Measurements from ENCODE around the gene SOX15.

Gene SOX15

DNA sequence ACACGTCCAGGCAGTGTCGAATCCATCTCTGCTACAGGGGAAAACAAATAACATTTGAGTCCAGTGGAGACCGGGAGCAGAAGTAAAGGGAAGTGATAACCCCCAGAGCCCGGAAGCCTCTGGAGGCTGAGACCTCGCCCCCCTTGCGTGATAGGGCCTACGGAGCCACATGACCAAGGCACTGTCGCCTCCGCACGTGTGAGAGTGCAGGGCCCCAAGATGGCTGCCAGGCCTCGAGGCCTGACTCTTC lies 17.6 kb downstream of the SOX15 start:
- peak overlapping the region; percentile 54 to 98 (median 80) for H3K4me3 ChIP-seq (ENCODE audit: low read depth in 1 of 5, low read length in 5 of 5)
- H3K9me3 ChIP-seq (ENCODE audit: control insufficient read depth in 5 of 5, low read length in 5 of 5) = no peaks in the 10 kb centered on the region
- H3K4me1 ChIP-seq (ENCODE audit: control insufficient read depth in 5 of 5, insufficient read depth in 5 of 5, low read length in 5 of 5) = peaks cover 12 to 43% (median 34%) of the 10 kb centered on the region in 5 donors
- peaks cover 20 to 70% (median 61%) of the 10 kb centered on the region in 5 donors for H3K36me3 ChIP-seq (ENCODE audit: control insufficient read depth in 5 of 5, insufficient read depth in 5 of 5, low read length in 5 of 5)
- H3K9ac ChIP-seq (ENCODE audit: low read length in 5 of 5) = peak overlapping the region; percentile 16 to 79 (median 62)
- no peaks in the 10 kb centered on the region for H3K27me3 ChIP-seq (ENCODE audit: control insufficient read depth in 5 of 5, insufficient read depth in 4 of 5, low read length in 5 of 5)
- H3K27ac ChIP-seq (ENCODE audit: low read depth, low read length) = peak overlapping the region; percentile 98

DNA sequence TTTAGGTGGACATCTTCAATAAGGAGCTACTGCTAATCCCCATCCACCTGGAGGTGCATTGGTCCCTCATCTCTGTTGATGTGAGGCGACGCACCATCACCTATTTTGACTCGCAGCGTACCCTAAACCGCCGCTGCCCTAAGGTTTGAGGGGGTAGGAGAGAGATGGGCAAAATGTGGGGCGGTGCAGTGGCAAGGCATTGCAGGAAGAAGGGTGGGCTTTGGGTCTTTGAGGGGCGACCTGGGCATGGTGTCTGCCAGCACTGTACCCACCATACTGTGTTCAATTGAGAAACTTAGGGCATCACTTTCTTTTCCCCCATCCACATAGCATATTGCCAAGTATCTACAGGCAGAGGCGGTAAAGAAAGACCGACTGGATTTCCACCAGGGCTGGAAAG lies 19.5 kb downstream of the SOX15 start:
- H3K36me3 ChIP-seq (ENCODE audit: control insufficient read depth in 5 of 5, insufficient read depth in 5 of 5, low read length in 5 of 5) = peaks cover 13 to 68% (median 55%) of the 10 kb centered on the region in 5 donors
- no peak overlapping the region for H3K4me3 ChIP-seq (ENCODE audit: low read depth in 1 of 5, low read length in 5 of 5)
- no peak overlapping the region for H3K9ac ChIP-seq (ENCODE audit: low read length in 5 of 5)
- H3K9me3 ChIP-seq (ENCODE audit: control insufficient read depth in 5 of 5, low read length in 5 of 5) = no peaks in the 10 kb centered on the region
- peaks cover 9 to 26% (median 23%) of the 10 kb centered on the region in 5 donors for H3K4me1 ChIP-seq (ENCODE audit: control insufficient read depth in 5 of 5, insufficient read depth in 5 of 5, low read length in 5 of 5)
- H3K27me3 ChIP-seq (ENCODE audit: control insufficient read depth in 5 of 5, insufficient read depth in 4 of 5, low read length in 5 of 5) = no peaks in the 10 kb centered on the region
- no peak overlapping the region for H3K27ac ChIP-seq (ENCODE audit: low read depth, low read length)

DNA sequence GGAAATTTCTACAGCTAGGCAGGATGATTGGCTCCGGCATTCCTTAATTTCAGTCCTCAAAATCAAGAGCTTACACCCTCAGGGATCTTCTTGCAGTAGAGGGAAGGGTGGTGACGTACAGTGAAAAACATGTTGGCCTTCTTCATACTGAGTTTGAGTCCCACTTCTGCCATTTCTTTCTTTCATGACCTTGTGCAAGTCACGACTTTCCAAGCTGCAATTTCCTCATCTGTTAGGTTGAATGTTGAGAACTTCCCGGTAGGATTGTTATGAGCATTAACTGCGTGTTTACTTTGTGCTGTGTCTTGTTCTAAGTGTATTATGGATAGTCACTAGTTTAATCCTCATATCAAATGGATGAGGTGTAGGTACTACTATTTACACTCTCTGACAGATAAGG lies 20.3 kb downstream of the SOX15 start:
- no peaks in the 10 kb centered on the region for H3K27me3 ChIP-seq (ENCODE audit: control insufficient read depth in 5 of 5, insufficient read depth in 4 of 5, low read length in 5 of 5)
- H3K9ac ChIP-seq (ENCODE audit: low read length in 5 of 5) = no peak overlapping the region
- H3K4me3 ChIP-seq (ENCODE audit: low read depth in 1 of 5, low read length in 5 of 5) = no peak overlapping the region
- H3K9me3 ChIP-seq (ENCODE audit: control insufficient read depth in 5 of 5, low read length in 5 of 5) = no peaks in the 10 kb centered on the region
- no peak overlapping the region for H3K27ac ChIP-seq (ENCODE audit: low read depth, low read length)
- H3K36me3 ChIP-seq (ENCODE audit: control insufficient read depth in 5 of 5, insufficient read depth in 5 of 5, low read length in 5 of 5) = peaks cover 7 to 68% (median 55%) of the 10 kb centered on the region in 5 donors
- peaks cover 8 to 18% (median 15%) of the 10 kb centered on the region in 5 donors for H3K4me1 ChIP-seq (ENCODE audit: control insufficient read depth in 5 of 5, insufficient read depth in 5 of 5, low read length in 5 of 5)

DNA sequence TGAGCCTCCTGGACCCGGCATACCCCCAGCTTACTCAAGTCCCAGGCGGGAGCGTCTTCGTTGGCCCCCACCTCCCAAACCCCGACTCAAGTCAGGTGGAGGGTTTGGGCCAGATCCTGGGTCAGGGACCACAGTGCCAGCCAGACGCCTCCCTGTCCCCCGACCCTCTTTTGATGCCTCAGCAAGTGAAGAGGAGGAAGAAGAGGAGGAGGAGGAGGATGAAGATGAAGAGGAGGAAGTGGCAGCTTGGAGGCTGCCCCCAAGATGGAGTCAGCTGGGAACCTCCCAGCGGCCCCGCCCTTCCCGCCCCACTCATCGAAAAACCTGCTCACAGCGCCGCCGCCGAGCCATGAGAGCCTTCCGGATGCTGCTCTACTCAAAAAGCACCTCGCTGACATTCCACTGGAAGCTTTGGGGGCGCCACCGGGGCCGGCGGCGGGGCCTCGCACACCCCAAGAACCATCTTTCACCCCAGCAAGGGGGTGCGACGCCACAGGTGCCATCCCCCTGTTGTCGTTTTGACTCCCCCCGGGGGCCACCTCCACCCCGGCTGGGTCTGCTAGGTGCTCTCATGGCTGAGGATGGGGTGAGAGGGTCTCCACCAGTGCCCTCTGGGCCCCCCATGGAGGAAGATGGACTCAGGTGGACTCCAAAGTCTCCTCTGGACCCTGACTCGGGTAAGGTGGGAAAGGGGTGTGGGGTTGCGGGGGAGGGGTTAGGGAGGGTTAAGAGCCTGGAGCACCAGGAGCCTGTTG lies 26.6 kb downstream of the SOX15 start:
- H3K27ac ChIP-seq (ENCODE audit: low read depth, low read length) = no peak overlapping the region
- peak overlapping the region in 1 of 5 donors; percentile 75 for H3K4me3 ChIP-seq (ENCODE audit: low read depth in 1 of 5, low read length in 5 of 5)
- H3K4me1 ChIP-seq (ENCODE audit: control insufficient read depth in 5 of 5, insufficient read depth in 5 of 5, low read length in 5 of 5) = peaks cover 5 to 55% (median 52%) of the 10 kb centered on the region in 5 donors
- H3K36me3 ChIP-seq (ENCODE audit: control insufficient read depth in 5 of 5, insufficient read depth in 5 of 5, low read length in 5 of 5) = peaks cover 3 to 51% (median 30%) of the 10 kb centered on the region in 5 donors
- H3K27me3 ChIP-seq (ENCODE audit: control insufficient read depth in 5 of 5, insufficient read depth in 4 of 5, low read length in 5 of 5) = no peaks in the 10 kb centered on the region
- no peaks in the 10 kb centered on the region for H3K9me3 ChIP-seq (ENCODE audit: control insufficient read depth in 5 of 5, low read length in 5 of 5)
- peak overlapping the region in 3 of 5 donors; percentile 90 to 95 (median 91) for H3K9ac ChIP-seq (ENCODE audit: low read length in 5 of 5)

DNA sequence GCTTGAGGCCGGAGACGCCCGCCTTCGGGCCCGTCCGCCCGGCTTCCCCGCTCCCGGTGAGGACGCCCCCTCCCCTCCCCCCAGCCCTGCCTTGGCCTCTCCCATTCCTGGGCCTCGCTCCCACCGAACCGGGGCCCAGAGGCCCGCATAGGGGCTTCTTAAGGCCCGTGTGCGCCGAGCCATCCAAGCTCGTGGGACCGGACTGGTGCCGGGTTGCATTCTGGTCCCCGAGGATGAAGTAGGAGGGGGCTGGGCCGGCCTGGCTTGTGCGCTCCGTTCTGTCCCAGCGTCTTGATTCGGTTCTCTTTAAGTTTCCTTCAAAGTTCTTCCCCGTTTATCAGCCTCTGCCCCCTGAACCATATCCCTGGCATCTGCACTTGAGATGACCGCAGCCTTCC lies 27.7 kb downstream of the SOX15 start:
- Histone ChIP-seq H3K4me1 (ENCODE audit: control insufficient read depth in 5 of 5, insufficient read depth in 5 of 5, low read length in 5 of 5) (peaks cover 11 to 66% (median 63%) of the 10 kb centered on the region in 5 donors), H3K36me3 (ENCODE audit: control insufficient read depth in 5 of 5, insufficient read depth in 5 of 5, low read length in 5 of 5) (peaks cover 3 to 44% (median 25%) of the 10 kb centered on the region in 5 donors), H3K27me3 (ENCODE audit: control insufficient read depth in 5 of 5, insufficient read depth in 4 of 5, low read length in 5 of 5) (no peaks in the 10 kb centered on the region), H3K9ac (ENCODE audit: low read length in 5 of 5) (peak overlapping the region; percentile 71 to 95 (median 90)), H3K27ac (ENCODE audit: low read depth, low read length) (peak overlapping the region; percentile 97), H3K9me3 (ENCODE audit: control insufficient read depth in 5 of 5, low read length in 5 of 5) (no peaks in the 10 kb centered on the region), H3K4me3 (ENCODE audit: low read depth in 1 of 5, low read length in 5 of 5) (peak overlapping the region; percentile 72 to 82 (median 75))

DNA sequence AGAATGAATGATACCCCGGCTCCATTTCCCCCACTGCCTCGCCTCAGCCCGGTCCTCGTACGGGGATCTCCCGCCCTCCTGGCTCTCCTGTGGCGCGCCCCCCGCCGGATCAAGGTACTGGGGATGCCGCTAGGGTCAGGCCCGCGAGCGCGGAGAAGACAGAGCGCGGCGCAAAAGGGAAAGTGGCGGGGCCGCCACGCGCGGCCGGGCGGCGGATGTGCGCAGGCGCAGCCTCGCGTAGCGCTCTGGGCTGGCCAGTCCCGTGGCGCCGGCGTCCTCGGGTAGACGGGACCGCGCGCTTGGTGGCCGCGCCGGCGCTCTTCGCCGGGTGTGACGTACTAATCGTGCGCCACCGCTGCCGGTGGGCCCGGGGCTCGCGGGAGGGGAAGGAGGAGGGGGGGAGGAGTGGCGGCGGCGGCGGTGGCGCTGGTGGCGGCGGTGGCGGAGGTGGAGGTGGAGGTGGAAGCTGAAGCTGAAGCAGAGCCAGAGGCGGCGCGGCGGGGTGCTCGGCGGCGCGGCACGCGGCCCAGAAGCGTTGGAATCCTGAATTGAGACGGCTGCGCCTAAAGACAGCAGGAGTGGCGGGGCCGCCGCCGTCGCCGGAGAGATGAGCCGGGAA lies 28.2 kb downstream of the SOX15 start, which contains the start of gene SENP3:
TSS of gene SENP3 (plus strand) at position 331 of the 619 bp plus-strand sequence. CDS start 1,158 bp downstream, outside the sequence.
- Histone ChIP-seq H3K4me1 (ENCODE audit: control insufficient read depth in 5 of 5, insufficient read depth in 5 of 5, low read length in 5 of 5) (peaks cover 11 to 71% (median 67%) of the 10 kb centered on the region in 5 donors), H3K4me3 (ENCODE audit: low read depth in 1 of 5, low read length in 5 of 5) (peak within 1 kb of the TSS; percentile 72 to 86 (median 78)), H3K27me3 (ENCODE audit: control insufficient read depth in 5 of 5, insufficient read depth in 4 of 5, low read length in 5 of 5) (no peaks in the 10 kb centered on the region), H3K9ac (ENCODE audit: low read length in 5 of 5) (peak within 1 kb of the TSS; percentile 73 to 96 (median 91)), H3K9me3 (ENCODE audit: control insufficient read depth in 5 of 5, low read length in 5 of 5) (no peaks in the 10 kb centered on the region), H3K27ac (ENCODE audit: low read depth, low read length) (peak within 1 kb of the TSS; percentile 97), H3K36me3 (ENCODE audit: control insufficient read depth in 5 of 5, insufficient read depth in 5 of 5, low read length in 5 of 5) (peaks cover under 1 to 39% (median 19%) of the 10 kb centered on the region in 5 donors)

DNA sequence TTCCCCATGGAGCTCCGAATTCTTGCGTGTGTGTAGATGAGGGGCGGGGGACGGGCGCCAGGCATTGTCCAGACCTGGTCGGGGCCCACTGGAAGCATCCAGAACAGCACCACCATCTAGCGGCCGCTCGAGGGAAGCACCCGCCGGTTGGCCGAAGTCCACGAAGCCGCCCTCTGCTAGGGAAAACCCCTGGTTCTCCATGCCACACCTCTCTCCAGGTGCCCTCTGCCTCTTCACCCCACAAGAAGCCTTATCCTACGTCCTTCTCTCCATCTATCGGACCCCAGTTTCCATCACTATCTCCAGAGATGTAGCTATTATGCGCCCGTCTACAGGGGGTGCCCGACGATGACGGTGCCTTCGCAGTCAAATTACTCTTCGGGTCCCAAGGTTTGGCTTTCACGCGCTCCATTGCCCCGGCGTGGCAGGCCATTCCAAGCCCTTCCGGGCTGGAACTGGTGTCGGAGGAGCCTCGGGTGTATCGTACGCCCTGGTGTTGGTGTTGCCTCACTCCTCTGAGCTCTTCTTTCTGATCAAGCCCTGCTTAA lies 28.8 kb downstream of the SOX15 start:
- Histone ChIP-seq H3K4me3 (ENCODE audit: low read depth in 1 of 5, low read length in 5 of 5) (peak overlapping the region; percentile 72 to 86 (median 78)), H3K36me3 (ENCODE audit: control insufficient read depth in 5 of 5, insufficient read depth in 5 of 5, low read length in 5 of 5) (peaks cover 0 to 34% (median 19%) of the 10 kb centered on the region in 5 donors), H3K27me3 (ENCODE audit: control insufficient read depth in 5 of 5, insufficient read depth in 4 of 5, low read length in 5 of 5) (no peaks in the 10 kb centered on the region), H3K27ac (ENCODE audit: low read depth, low read length) (peak overlapping the region; percentile 97), H3K9ac (ENCODE audit: low read length in 5 of 5) (peak overlapping the region; percentile 73 to 96 (median 87)), H3K4me1 (ENCODE audit: control insufficient read depth in 5 of 5, insufficient read depth in 5 of 5, low read length in 5 of 5) (peaks cover 11 to 74% (median 68%) of the 10 kb centered on the region in 5 donors), H3K9me3 (ENCODE audit: control insufficient read depth in 5 of 5, low read length in 5 of 5) (no peaks in the 10 kb centered on the region)

DNA sequence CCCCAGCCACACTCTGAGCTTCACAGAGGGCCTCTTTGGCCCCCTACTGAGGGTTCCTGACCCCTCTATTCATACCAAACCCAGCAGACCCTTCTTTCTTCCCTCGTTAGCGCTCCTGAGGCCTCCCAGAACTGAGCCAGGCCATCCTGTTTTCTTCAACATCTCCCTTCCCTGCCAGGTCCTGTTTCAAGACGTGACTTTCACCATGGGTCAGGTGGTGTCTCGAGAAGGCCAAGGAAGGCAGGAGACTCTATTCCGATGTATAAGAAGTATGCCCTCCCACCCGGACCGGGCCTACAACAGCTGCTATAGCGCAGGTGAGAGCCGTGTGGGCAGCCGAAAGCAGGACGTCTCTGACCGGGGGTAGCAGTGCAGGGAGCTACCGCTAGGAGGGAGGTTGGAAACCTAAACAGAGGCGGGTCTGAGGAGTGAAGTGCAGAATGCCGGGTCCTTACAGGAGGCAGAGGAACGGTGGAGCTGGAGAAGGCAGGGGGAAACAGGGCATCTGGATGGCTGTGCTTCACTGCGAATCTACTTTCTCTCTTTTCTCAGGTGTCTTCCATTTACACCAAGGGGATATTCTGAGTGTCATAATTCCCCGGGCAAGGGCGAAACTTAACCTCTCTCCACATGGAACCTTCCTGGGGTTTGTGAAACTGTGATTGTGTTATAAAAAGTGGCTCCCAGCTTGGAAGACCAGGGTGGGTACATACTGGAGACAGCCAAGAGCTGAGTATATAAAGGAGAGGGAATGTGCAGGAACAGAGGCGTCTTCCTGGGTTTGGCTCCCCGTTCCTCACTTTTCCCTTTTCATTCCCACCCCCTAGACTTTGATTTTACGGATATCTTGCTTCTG lies 29.5 kb downstream of the SOX15 start:
- Histone ChIP-seq H3K27me3 (ENCODE audit: control insufficient read depth in 5 of 5, insufficient read depth in 4 of 5, low read length in 5 of 5) (no peaks in the 10 kb centered on the region), H3K36me3 (ENCODE audit: control insufficient read depth in 5 of 5, insufficient read depth in 5 of 5, low read length in 5 of 5) (peaks cover 0 to 27% (median 14%) of the 10 kb centered on the region in 5 donors), H3K9me3 (ENCODE audit: control insufficient read depth in 5 of 5, low read length in 5 of 5) (no peaks in the 10 kb centered on the region), H3K27ac (ENCODE audit: low read depth, low read length) (peak overlapping the region; percentile 97), H3K4me1 (ENCODE audit: control insufficient read depth in 5 of 5, insufficient read depth in 5 of 5, low read length in 5 of 5) (peaks cover 11 to 77% (median 68%) of the 10 kb centered on the region in 5 donors), H3K4me3 (ENCODE audit: low read depth in 1 of 5, low read length in 5 of 5) (peak overlapping the region; percentile 61 to 79 (median 75)), H3K9ac (ENCODE audit: low read length in 5 of 5) (peak overlapping the region in 4 of 5 donors; percentile 17 to 96 (median 76))

DNA sequence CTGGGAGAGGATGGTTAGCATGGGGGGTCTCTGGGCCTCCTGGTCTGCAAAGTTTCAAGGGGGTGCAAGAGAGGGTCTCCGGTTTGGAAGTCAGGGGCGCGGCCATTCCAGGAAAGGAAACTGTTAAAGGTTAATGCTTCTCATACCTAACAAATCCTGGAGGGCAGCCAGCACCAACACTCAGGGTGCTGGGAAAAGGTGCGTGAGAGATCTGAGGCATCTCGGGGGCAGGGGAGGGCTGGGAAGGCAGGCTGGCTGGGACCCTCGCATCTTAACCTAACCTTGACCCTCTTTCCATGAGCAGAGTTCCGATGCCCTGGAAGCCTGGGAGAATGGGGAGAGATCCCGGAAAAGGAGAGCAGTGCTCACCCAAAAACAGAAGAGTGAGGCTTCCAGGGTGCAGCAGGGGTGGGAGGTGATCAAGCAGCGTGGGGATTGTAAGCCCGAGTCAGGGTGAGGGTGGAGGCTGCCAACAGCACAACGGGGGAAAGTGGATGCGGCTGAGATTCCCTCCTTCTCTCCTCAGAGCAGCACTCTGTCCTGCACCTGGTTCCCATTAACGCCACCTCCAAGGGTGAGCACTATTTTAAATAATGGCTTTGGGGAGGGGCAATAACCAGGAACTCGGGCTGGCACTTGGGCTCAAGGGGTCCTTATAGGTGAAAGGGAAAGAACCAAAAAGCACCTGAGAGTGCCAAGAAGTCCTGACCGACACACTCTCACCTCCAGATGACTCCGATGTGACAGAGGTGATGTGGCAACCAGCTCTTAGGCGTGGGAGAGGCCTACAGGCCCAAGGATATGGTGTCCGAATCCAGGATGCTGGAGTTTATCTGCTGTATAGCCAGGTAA lies 30.3 kb downstream of the SOX15 start:
- Histone ChIP-seq H3K36me3 (ENCODE audit: control insufficient read depth in 5 of 5, insufficient read depth in 5 of 5, low read length in 5 of 5) (peaks cover 0 to 19% (median 6%) of the 10 kb centered on the region in 5 donors), H3K4me1 (ENCODE audit: control insufficient read depth in 5 of 5, insufficient read depth in 5 of 5, low read length in 5 of 5) (peaks cover 11 to 80% (median 68%) of the 10 kb centered on the region in 5 donors), H3K9ac (ENCODE audit: low read length in 5 of 5) (peak overlapping the region in 4 of 5 donors; percentile 63 to 88 (median 81)), H3K4me3 (ENCODE audit: low read depth in 1 of 5, low read length in 5 of 5) (peak overlapping the region; percentile 55 to 79 (median 72)), H3K27me3 (ENCODE audit: control insufficient read depth in 5 of 5, insufficient read depth in 4 of 5, low read length in 5 of 5) (no peaks in the 10 kb centered on the region), H3K9me3 (ENCODE audit: control insufficient read depth in 5 of 5, low read length in 5 of 5) (no peaks in the 10 kb centered on the region), H3K27ac (ENCODE audit: low read depth, low read length) (peak overlapping the region; percentile 97)
